Astrocyte of the spinal cord (primary cell): ENCODE results near the gene SOX8.

Experiments used
- DNase-seq: peaks from one replicate; pipeline ENCODE4 v3.0.0; 2011; ENCODE audit warnings: low read depth, low spot score
- H3K4me3 ChIP-seq: 2 replicates; pipeline ENCODE4 v1.5.1; 2011; ENCODE audit warnings: low read depth, mild to moderate bottlenecking, low read length, moderate library complexity
- in situ Hi-C: cut with HindIII; loops from 2 replicates; pipeline ENCODE4 v1.10.0; 2017; ENCODE audit warnings: low sequenced_read_pairs
- TF ChIP-seq, protein P1 (sequence below): IDR thresholded peaks from 2 replicates; pipeline ENCODE4 v1.5.1; 2012; ENCODE audit warnings: low read depth, mild to moderate bottlenecking, low read length, inconsistent platforms

The SOX8 gene

DNA sequence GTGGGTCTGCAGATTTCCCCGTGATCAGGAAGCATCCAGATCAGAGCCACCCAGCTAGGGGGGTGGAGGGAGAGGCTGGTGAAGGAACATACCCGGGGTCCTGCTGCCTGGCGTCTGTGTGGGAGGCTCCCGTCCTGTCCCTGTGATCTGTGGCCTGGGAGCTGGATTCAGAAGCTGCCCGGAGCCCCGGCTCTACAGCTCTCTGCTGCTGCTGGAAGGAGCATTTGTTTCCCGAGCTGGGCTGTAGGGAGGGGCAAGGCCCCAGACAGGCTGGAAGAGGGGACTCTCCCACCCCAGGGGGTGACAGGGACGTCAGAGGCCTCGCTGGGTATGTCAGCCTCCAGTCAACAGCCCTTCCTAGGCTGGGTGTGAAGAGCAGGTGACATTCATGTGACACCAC is 10.2 kb downstream of the SOX8 start:
- no peak overlapping the region for H3K4me3 ChIP-seq
- DNase-seq: no peak
- TF ChIP-seq, protein P1, sequence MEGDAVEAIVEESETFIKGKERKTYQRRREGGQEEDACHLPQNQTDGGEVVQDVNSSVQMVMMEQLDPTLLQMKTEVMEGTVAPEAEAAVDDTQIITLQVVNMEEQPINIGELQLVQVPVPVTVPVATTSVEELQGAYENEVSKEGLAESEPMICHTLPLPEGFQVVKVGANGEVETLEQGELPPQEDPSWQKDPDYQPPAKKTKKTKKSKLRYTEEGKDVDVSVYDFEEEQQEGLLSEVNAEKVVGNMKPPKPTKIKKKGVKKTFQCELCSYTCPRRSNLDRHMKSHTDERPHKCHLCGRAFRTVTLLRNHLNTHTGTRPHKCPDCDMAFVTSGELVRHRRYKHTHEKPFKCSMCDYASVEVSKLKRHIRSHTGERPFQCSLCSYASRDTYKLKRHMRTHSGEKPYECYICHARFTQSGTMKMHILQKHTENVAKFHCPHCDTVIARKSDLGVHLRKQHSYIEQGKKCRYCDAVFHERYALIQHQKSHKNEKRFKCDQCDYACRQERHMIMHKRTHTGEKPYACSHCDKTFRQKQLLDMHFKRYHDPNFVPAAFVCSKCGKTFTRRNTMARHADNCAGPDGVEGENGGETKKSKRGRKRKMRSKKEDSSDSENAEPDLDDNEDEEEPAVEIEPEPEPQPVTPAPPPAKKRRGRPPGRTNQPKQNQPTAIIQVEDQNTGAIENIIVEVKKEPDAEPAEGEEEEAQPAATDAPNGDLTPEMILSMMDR: no peak
- in situ Hi-C loops: no loop called here

DNA sequence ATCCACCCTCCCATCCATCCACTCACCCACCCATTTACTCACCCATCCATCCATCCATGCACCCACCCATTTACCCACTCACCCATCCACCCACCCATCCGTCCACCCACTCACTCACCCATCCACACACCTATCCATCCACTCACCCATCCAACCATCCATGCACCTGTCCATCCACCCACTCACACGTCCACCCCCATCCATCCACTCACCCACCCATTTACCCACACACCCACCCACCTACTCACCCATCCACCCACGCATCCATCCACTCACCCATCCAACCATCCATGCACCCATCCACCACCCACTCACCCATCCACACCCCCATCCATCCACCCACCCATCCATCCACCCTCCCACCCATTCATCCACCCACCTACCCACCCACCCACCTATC is 12.2 kb downstream of the SOX8 start:
- TF ChIP-seq, protein P1: no peak
- in situ Hi-C loops: no loop called here
- H3K4me3 ChIP-seq: no peak overlapping the region
- no peak for DNase-seq

DNA sequence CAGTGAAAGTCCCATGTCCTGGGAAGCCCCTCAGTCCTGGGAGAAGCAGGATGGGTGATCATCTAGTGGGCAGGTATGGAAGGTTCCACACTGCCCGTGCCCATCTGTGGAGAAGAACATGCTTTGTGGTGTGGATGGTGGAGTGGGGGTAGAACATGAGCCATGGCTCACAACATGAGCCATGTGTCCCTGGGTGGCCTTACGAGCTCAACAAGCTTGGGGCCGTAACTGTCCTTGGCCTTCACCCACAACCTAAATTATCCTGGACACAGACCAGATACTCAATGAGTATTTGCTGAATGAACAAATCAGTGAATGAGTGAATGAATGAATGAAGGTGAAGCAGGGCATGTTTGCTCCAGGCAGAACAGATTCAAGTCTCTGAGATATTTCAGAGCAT is 13.5 kb downstream of the SOX8 start:
- in situ Hi-C loops: no loop called here
- H3K4me3 ChIP-seq: no peak overlapping the region
- TF ChIP-seq, protein P1: no peak
- DNase-seq: peak; percentile 46

DNA sequence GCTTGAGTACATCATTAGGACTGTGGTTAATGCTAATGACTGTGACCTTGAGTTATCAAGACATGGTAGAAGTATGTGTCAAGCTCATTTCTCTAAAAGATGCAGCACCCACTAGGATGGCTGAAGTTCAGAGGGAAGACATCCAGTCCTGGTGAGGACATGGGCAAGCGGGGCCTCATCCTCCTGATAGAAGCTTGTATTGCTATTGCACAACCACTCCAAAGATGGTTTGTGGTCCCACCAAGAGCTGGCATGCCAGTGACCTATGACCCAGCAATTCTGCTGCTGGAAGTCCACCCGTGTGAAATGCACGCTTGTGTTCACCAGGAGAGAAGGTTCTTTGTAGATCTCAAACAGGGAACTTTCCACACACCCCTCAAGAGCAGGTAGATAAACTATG is 14.2 kb downstream of the SOX8 start:
- TF ChIP-seq, protein P1: no peak
- no peak overlapping the region for H3K4me3 ChIP-seq
- in situ Hi-C loops: no loop called here
- DNase-seq: no peak

DNA sequence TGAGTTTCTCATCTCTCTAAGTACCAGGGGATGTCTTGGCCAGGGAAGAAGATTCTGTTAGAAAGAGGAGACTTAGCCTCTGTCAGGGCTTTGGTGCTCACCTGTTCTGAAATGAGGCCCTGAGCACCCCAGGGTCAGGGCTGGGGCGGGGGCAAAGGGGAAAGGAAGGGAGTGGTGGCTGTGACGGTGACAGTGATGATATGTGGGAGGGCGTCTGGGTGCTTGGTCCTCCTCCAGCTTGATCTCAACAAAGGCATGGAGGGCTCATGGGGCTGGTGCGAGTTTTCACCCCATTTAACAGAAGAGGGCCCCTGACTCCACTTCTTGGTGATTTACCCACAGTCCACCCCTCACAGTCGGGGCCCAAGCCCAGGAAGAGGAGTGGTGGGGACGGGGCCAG is 15.1 kb downstream of the SOX8 start:
- no peak overlapping the region for H3K4me3 ChIP-seq
- no peak for DNase-seq
- in situ Hi-C loops: no loop called here
- TF ChIP-seq, protein P1: no peak

DNA sequence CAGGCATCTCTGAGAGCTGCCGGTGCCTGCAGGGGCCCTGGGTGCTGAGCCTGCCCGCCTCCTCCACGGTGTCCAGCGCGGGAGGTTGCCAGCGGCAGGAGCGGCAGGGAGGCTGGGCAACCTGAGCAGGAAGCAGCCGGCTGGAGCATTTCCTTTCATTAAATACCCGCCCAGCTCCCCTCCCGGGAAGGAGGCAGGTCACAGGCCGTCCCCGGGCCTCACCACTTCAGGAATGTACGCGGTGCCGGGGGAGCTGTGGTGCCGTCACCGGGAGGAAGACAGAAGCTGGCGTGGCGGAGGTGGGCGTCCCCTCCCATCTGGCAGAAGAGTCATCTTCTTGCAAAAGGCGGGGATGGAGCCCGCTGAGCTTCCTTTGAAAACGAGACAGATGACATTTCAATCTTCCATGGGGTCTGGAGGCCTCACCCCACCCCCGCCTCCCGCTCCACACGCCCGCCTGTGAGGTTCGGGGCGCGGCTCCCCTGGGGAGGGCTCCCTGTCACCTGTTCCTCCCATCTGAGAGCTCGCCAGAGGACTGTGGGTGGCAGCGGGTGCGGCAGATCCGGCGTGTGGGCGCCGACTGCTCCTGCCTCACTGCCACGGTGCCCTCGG is 16.0 kb downstream of the SOX8 start:
- peak; percentile 44 for DNase-seq
- TF ChIP-seq, protein P1: no peak
- no peak overlapping the region for H3K4me3 ChIP-seq
- in situ Hi-C loops: no loop called here

DNA sequence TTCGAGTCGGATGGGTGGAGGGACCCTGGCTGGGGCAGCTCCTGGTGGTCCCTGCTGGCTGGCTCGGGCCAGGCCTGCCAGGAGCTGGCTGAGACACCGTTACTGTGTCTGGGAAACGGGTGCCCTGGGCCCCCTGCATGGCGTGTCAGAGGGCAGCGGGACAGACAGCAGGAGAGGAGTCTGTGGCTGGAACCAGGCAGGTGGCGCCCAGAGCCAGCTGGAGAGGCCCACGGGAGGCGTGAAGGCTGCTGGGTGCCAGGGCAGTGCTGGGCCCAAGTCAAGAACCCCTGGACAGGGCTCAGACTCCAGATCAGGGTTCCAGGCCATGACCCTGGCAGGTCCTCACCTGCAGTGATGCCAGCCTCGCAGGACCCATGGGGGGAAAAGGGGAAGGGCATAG is 16.6 kb downstream of the SOX8 start:
- no peak overlapping the region for H3K4me3 ChIP-seq
- no peak for DNase-seq
- TF ChIP-seq, protein P1: no peak
- in situ Hi-C loops: no loop called here
